Ovary (tissue), 3 donors: ENCODE results near the gene TMEM202.

ENCODE experiments used
- EP300 ChIP-seq: sonication (generic); formaldehyde crosslinking; IDR thresholded peaks from one replicate; pipeline ENCODE4 v1.6.1; 2017; ENCODE audit warnings: antibody characterized with exemption
- POLR2A ChIP-seq: fragments of 450-650 bp; IDR thresholded peaks from one replicate; pipeline ENCODE4 v1.6.1; 2017; ENCODE audit warnings: antibody characterized with exemption, mild to moderate bottlenecking, moderate library complexity
- TF ChIP-seq, protein P1 (sequence below), 3 donors: fragments of 450-650 bp in 2 of 3; fragments of 200-600 bp in 1 of 3; IDR thresholded peaks; one replicate each; pipeline versions ENCODE4 v1.5.1 to v1.8.0; 2016 to 2022; ENCODE audit warnings: antibody characterized with exemption in 3 of 3, mild to moderate bottlenecking in 1 of 3
- donor health status: DM: no; HTN: no; CAD: no.

DNA sequence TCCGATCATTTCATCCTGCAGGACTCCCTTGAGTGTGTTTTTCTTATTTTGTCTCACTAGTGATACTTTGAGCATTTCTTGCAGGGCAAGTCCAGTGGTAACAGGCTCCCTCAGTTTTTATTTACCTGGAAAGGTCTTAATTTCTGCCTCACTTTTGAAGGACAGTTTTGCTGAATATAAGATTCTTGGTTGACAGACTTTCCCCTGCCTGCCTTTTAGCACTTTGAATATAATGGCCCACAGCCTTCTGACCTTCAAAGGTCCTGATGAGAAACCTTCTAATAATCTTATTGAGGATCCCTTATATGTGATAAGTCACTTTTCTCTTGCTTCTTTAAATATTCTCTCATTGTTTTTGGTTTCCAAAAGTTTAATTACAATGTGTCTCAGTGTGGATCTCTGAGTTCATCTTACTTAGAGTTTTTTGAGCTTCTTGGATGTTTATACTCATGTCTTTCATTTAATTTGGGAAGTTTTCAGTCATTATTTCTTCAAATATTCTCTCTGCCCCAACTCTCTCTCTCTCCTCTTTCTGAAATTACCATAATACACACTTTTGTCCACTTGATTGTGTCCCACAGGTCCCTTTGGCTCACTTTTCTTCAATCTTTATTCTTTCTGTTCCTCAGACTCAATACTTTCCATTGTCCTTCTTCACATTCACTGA lies 39.7 kb downstream of the TMEM202 start:
- TF ChIP-seq, protein P1, sequence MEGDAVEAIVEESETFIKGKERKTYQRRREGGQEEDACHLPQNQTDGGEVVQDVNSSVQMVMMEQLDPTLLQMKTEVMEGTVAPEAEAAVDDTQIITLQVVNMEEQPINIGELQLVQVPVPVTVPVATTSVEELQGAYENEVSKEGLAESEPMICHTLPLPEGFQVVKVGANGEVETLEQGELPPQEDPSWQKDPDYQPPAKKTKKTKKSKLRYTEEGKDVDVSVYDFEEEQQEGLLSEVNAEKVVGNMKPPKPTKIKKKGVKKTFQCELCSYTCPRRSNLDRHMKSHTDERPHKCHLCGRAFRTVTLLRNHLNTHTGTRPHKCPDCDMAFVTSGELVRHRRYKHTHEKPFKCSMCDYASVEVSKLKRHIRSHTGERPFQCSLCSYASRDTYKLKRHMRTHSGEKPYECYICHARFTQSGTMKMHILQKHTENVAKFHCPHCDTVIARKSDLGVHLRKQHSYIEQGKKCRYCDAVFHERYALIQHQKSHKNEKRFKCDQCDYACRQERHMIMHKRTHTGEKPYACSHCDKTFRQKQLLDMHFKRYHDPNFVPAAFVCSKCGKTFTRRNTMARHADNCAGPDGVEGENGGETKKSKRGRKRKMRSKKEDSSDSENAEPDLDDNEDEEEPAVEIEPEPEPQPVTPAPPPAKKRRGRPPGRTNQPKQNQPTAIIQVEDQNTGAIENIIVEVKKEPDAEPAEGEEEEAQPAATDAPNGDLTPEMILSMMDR (IDR thresholded peaks at IDR 0.05) = no peak
- TF ChIP-seq POLR2A (no peak), EP300 (no peak)
